Measurements from ENCODE around the gene ING3.
"Not testable (repeated sequence)": the region's sequence is repeated elsewhere in the genome, so short reads cannot be mapped to it uniquely, and the experiment has no call there.

Gene ING3

DNA sequence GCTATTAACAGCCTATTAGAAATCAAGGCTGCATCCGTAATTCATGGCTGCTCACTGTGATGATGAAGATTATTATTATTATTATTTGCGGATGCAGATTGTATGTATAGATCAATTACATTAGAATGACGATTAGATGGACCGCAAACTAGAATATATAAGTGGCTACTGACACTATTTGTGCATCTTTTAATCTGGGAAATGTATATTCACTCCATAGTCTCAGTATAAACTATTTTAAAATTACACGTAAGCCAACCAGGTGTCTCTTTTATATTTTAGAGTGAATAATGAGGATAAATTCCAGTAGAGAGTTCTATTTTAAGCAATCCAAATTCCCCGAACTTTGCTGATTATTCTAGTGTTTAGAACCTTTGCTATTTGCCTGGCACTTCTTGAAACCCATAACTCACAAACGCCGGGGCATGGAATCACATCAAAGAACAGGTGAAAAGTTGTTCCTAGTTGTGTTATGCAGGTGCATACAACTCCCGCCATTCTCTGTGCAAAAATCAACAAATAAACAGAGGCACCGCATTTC is 509 bp upstream of the ING3 start:
- no peak for DNase-seq (ENCODE audit: low read depth in 2 of 2)

DNA sequence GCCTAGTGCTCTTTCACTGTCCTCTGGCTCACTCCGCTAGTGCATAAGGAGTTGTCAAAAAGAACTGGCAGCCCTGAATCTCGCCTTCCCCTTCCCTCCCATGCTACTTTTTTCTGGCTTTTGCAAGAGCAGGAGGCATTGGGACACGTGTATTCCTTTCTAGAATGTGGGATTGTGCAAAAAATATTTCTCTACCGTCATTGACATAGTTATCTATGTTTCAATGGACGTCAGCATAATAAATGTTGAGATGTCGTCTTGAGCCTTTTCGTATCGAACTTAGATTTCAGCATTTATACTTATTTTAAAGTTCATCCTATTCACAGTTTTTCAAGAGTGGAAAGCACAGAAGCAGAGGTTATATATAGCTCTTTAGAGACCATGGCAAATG is 727 bp downstream of the ING3 start:
- no peak for DNase-seq (ENCODE audit: low read depth in 2 of 2)

DNA sequence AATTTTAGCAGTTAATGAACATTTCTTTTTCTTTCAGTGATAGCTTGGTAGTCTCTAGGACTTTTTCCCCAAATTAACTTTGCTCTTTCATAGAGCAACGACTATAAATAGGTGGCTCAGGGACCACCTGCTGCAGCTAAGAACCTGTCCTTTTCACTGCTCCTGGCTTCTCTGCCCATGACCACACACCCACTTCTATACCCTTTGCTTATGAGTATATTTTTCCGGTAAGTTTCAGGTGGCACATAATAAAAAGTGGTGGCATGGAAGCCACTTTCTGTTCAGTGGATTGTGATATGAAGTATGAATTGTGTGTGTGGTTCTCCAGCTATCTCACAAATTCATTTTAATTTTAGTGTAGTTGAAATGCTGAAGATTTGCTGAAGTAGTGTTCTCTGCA is 1.2 kb downstream of the ING3 start:
- DNase-seq (ENCODE audit: low read depth in 2 of 2), result no peak

DNA sequence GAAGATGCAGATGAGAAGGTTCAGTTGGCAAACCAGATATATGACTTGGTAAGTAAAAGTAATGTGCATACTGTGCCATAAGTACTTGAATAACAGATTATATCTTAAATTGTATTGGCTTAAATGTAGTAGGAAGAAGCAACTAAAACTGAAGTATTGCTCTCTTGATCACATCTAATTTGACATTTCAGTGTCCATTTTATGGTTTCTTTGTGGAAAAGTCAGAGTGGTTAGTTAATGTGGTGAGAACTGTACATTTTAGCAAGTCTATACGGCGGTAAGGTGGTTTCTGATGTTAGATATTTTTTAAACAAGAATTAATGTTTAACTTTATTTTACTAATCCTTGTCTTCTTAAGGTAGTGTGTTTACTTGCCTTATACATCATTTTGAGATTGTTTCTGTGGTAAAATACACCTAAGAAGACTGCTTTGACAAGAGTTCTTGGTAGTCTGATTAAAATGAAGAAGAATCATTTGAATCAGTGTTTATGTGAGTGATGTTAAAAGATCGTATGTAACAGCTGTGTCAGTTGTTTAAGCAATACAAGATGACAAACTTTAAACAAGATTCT is 5.1 kb downstream of the ING3 start:
- DNase-seq (ENCODE audit: low read depth in 2 of 2), result no peak

DNA sequence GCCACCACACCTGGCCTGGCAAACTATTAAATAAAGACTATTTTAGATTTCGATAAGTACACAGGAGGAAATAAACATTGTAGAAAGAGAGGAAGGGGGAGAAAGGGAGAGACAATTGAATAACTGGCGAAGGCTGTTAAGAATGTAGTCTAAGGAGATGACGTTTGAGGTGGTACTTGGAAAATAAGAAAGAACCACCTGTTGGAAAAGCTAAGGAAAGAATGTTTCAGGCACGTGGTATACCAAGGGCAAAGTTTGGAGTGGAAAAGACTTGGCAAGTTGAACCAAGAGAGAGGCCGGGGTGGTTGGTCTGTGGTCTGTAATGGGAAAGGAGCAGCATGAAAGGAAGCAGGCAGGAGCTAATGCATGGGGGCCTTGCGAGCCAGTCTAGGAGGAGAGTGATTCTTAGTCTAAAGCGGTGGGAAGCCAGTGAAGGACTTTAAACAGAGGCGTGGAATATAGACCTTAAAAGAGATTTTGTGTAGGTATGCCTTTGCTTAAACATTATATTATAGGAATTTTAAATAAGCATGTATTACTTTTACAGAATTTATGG is 9.4 kb downstream of the ING3 start:
- no peak for DNase-seq (ENCODE audit: low read depth in 2 of 2)

DNA sequence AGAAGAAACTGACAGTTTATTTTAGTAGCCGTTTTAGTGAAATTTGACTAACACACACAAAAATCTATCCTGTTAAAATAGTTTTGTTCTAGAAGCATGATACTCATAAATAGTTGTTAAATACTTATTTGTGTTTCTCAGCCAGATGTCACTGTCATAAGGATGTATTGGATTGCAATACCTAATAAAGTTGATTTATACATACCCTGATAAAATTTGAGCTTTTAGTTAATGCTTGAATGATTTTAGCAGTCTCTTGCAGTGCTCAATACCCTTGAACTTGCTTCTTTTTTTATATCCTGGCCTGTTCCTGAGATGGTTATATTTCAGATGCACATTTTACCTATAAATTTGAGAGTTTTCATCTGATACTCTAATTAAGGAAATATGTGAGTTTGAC is 10.1 kb downstream of the ING3 start:
- DNase-seq (ENCODE audit: low read depth in 2 of 2), result no peak

DNA sequence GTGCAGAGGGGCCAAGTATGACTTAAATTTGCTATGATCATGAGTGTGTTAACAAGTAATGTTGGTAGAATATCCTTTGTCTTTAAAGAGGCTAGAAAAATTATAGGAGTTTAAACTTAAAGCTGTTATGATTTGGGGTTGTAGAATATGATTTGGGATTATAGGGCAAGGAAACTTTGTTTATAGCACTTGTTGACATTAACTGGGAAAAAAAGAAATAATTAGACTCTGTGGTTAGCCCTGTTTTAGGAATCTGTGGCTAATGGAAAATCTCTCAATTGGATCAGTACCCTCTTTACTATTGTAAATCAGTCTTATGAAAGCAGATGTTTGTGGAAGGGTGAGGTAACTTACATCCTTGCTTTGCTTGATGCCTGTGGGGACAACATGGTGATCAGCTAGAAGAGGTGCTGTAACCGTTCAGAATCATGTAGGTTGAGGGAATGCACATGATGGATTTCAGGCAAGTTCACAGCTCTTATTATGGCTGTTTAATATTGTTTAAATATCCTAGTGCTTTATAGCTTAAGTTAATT is 11.1 kb downstream of the ING3 start:
- DNase-seq (ENCODE audit: low read depth in 2 of 2), result no peak

DNA sequence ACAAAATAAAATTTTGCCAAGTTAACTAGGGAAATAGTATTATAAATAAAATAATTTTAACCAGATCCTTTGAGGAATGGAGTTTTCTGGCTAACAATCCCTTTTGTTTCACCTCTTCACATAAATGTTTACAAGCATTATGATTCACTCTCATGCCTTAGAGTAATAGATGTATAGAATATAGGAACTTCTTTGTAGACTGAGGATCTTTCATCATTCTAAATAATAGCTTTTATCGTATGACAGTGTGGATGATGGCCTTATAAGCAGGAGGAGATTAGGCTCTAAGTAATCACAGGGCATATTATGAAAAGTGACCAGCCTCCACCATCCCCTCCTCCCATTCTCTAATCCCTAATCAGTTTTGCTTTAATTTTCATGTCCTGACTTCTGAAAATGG is 13.5 kb downstream of the ING3 start:
- DNase-seq (ENCODE audit: low read depth in 2 of 2), result no peak

DNA sequence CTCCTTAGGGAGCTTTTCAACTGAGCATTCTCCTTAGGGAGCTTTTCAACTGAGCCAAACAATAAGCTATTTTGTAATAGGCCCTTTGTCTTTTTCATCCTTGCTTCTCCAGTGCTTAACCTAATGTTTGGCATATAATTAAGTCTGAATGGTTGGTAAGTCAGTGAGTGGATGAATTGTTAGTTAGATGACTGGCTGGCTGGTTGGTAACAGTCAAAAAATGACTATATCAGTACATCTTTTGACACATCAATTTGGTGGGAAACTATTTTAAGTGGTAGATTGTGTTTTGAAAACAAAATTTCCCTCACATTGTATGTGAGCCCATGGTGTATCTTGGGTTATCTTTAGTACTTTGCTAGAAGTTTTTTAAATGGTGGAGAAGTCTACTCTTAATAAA is 16.4 kb downstream of the ING3 start:
- no peak for DNase-seq (ENCODE audit: low read depth in 2 of 2)

DNA sequence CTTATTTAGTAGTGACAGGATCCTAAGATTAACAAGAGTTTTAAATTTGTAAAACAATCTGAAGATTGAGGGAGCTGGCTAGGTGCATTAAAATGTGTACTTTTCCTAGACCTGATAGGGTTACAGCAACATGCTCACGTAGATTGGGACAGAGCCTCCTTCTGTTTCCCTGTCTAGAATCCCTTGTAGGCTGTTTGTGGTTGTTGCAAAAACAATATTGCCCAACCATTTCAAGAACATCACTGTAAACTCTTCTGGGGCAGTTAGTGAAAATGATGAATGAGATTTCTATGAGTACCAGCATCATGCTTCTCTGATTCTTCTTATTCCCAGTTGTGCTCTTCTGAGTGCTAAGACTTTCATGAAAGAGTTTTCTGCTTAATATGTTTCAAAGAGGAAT is 23.3 kb downstream of the ING3 start:
- DNase-seq (ENCODE audit: low read depth in 2 of 2), result no peak

DNA sequence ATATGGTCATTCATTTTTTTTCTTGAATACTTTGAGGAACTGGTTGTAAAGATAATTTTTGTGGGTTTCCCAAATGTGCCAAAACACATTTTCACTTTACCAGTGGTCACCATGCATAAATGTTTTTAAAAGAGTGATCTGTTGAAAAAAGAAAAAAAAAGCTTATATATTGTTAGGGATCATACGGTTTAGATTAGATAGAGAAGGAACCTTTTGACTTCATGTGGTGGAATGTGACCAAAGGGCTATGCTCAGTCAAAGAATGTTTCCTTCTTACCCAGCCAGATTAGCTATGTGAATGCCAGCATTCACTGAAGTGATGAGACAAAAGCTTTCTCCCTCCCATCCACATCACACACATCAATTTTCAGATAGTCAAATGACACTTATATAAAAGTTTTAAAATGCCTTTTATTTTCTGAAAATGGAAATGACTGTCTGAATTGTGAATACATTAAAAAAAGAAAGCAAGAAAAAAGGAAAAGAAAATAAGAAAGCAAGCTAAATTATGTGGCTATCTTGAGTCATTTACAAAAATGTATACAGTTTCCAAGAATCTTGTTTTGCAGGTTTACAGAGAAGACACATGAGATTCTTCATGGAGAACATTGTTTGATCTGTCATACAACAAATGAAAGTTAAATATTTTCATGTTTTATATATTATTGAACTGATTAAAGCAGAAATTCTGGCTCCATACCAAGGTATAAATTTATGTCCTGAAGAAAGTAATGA is 29.4 kb downstream of the ING3 start:
- no peak for DNase-seq (ENCODE audit: low read depth in 2 of 2)

DNA sequence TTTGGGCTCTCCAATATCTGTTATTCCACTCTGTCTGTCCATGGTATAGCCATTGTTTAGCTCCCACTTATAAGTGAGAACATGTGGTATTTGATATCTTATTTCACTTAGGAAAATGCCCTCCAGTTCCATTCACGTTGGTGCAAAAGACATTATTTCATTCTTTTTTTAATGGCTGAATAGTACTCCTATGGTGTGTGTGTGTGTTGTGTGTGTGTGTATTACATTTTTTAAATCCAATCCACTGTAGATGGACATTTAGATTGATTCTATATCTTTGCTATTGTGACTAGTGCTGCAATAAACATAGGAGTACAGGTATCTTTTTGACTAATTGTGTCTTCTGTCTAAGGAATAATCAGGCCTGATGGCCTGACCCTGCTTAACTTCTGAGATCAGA is 30.5 kb downstream of the ING3 start:
- DNase-seq (ENCODE audit: low read depth in 2 of 2), result no peak

DNA sequence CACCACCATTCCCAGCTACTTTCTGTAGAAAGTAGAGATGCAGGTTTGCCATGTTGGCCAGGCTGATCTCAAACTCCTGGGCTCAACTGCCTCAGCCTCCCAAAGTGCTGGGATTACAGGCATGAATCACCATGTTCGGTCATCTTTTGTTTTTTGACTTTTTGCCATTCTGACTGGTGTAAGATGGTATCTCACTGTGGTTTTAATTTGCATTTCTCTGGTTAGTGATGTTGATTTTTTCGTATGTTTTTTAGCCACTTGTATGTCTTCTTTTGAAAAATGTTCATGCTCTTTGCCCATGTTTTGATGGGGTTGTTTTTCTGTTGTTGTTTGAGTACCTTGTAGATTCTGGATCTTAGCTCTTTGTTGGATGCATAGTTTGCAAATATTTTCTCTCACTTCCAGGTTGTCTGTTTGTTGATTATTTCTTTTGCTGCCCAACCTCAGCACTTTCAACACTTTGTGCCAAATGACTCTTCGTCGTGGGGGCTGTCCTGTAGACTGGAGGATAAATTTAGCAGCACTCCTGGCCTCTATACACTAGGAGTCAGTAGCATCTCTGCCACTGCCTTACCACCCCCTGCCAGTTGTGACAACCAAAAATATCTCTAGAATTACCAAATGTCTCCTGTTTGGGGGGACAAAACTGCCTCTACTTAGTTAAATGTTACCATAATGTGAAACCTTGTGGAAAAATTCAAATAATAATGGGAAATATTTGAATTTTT is 31.5 kb downstream of the ING3 start:
- no peak for DNase-seq (ENCODE audit: low read depth in 2 of 2)

DNA sequence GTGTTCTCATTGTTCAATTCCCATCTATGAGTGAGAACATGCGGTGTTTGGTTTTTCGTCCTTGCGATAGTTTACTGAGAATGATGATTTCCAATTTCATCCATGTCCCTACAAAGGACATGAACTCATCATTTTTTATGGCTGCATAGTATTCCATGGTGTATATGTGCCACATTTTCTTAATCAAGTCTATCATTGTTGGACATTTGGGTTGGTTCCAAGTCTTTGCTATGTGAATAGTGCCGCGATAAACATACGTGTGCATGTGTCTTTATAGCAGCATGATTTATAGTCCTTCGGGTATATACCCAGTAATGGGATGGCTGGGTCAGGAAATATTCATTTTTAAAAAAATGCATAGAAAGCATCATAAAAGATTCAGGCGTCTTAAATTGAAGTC is 33.0 kb downstream of the ING3 start:
- DNase-seq (ENCODE audit: low read depth in 2 of 2), result not testable (repeated sequence)

DNA sequence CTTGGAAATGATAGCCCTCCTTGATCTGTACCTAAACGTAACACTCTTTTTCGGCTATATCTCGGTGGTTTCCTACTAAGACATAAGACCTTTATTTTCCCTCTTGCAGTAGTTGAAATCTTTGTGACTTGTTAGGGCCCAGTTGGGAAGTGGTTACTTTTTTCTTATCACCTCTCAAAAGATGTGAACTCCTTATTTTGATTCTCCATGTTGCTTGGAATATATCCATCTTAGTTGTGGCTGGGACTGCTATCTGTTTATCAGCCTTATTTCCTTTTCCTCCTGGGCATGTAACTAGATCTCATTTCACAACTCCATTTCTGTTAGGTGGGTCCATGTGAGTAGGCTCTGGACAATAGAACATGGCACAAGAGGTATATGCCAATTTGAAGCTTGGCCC is 33.8 kb downstream of the ING3 start:
- no peak for DNase-seq (ENCODE audit: low read depth in 2 of 2)

DNA sequence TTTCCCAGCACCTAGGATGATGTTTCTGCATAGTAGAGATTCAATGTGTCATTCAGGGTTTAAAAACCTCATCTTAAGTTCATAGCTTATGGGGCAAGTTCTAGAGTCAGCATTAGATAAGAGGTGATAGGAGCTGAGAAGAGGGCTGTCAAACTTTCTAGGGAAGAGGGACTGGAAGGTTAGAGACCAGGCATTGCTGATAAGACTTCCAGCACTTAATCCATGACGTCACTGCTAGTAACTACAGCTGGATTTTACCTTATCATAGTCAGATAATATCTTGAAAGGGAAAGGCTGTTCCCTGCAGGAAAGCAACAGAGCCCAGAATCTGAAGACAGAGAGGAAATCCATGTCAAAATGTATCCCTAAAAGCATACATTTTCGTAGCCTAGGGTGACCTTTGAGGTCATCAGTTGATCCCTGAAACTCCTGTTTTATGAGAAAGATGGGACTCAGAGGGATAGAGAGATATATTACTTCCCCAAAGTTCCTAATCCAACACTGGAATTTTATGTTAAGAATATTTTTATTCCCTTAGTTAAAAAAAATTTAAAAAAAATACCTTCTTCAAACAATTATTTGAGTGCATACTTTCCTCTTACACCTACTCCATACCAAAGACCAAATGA is 34.7 kb downstream of the ING3 start:
- DNase-seq (ENCODE audit: low read depth in 2 of 2), result no peak

DNA sequence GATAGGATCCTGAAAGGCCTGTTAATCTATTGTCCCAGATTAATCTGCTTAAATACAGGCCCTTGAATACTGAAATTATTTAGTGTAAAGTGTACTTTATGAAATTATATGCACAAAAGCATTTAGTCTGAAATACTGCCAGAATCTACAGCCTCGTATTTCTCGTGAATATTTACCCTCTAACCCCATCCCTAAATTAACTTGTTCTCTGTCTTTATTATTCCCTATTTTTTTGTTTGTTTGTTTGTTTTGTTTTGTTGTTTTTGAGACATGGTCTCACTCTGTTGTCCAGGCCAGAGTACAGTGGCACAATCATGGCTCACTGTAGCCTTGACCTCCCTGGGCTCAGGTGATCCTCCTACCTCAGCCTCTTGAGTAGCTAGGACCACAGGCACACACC is 35.3 kb downstream of the ING3 start:
- DNase-seq (ENCODE audit: low read depth in 2 of 2), result no peak

DNA sequence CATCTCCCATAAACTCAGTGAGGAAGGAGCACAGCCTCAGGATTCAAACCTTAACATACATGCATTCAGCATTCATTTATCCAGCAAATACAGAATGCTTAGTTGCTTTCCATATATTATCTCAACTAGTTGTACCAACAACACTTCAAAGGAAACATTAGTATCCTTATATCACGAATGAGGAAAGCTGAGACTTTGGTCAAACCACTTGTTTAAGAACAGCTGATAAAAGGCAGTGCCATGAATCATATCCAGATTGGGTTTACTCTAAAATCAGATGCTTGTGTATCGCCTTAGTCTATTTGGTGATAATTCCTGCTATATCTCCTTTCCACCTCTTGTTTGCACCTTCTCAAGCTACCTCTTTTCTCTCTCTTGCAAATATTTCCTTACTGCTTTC is 36.1 kb downstream of the ING3 start:
- no peak for DNase-seq (ENCODE audit: low read depth in 2 of 2)

DNA sequence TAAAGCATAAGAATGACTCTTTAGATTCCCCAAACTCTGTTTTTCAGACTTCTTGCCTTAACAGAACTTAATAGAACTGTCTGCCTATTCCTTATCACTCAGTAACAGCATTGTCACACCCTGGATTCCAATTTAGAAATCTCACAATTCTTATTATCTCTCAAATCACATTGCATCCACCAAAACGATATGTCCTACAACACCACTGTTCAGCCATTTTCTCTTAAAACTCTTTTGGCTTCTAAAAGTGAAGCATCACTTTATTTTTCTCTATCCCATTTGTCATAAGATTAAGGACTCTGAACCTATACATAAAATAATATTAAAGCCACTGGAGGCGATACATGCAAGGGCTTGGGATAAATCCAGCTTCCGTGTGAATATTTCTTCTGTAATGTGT is 36.7 kb downstream of the ING3 start:
- no peak for DNase-seq (ENCODE audit: low read depth in 2 of 2)

DNA sequence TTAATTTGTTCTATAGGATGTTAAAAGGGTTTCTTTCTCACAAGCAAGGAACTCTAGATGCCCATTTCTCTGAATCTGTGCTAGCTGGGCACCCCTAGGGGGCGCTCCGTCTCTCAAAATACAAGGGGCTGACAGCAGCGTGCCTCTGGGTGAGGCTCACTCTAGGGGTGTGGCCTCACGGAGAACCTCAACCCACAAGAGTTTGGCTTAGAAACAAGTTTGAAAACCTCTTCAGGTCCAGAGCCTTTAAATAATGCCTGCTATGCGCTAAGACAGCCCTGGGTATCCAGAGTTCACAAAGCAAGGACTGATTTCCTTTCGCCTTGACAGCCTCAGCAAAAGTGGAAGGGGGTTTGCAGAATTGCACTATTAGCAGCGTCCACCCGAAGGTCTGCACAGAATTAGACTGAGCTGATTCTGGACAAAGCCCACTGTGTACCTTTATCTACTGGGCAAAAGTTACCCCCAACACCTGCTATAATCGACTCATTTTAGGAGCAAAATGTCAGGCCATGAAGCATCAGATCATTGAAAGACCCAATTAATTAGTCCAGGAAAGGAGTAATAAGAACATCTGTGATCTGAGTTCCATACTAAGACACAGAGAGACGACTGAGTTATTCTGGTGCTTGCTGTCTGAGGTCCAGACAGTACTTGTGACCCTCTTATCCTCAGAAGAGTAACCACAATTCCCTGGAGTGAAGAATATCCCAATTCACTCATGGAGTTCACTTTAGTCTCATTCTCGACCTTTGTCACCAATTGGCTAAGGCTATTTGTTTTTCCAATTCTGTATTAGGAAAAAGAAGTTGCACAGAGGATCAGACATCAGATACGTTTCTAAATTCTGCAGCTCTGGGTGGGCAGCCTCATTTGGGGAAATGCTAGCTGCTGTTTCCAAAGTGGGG is 37.4 kb downstream of the ING3 start:
- DNase-seq (ENCODE audit: low read depth in 2 of 2), result peak; percentile 73 to 75

All from stimulated activated CD8-positive, alpha-beta memory T cell treated with anti-CD3 and anti-CD28 coated beads, Interleukin-2, amount 100 ng/mL, for 48 hours (primary cell).